ENCODE data around the gene FBXW4.

DNA sequence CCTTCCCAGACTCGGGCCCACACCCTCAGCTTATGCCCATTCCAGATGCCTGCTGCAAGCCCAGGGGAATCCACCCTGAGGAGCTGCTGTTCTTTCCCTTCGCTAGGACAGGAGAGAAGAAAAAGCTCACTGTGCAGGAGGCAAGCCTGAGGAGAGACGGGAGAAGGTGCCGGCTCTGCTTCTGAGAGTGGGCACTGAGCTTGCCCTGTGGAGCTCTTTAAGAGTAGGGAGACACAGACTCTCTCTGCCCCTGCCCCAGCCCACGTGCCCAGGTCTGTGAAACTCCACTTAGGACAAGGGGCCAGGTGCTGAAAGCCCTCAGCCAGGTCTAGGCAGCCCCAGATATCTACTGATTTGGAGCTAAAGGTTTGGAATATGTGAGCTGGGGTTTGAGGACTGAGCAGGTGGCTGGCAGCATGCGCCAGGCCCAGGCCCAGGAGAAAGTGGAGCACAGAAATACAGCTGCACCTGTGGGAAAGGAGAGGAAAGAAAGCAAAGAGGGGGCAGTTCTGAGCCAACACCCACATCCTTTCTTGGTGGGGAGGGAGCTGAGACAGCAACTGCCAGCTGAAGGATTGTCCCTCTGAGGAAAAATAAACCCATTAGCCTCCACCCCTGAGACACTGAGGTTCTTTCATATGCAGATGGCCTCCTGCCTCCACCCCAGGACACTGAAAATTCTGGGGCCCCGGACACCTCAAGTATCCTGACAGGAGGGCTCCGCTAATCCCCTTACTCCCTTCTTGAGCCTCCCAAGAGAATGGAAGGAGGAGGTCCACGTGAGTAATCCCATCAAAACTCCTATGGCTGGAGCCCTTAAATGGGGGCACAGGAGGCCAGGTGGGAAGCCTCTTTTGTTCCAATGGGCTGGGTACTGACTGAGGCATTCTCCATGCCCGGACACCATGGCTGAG is 114.2 kb downstream of the FBXW4 start:
- TF ChIP-seq, protein P1, sequence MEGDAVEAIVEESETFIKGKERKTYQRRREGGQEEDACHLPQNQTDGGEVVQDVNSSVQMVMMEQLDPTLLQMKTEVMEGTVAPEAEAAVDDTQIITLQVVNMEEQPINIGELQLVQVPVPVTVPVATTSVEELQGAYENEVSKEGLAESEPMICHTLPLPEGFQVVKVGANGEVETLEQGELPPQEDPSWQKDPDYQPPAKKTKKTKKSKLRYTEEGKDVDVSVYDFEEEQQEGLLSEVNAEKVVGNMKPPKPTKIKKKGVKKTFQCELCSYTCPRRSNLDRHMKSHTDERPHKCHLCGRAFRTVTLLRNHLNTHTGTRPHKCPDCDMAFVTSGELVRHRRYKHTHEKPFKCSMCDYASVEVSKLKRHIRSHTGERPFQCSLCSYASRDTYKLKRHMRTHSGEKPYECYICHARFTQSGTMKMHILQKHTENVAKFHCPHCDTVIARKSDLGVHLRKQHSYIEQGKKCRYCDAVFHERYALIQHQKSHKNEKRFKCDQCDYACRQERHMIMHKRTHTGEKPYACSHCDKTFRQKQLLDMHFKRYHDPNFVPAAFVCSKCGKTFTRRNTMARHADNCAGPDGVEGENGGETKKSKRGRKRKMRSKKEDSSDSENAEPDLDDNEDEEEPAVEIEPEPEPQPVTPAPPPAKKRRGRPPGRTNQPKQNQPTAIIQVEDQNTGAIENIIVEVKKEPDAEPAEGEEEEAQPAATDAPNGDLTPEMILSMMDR (IDR thresholded peaks at IDR 0.05; ENCODE audit: insufficient read depth, low read depth, low read length), result no peak
- no peak for TF ChIP-seq EZH2 (IDR thresholded peaks at IDR 0.05; ENCODE audit: insufficient read depth, low read length)

Measured in astrocyte (in vitro differentiated cells and primary cell).